ENCODE data around the gene WDFY3. TPM values are rescaled to one million over a fixed set of nuclear protein-coding genes. Genes with fewer than 3 reads are reported as not detected.

WDFY3 gene
- total RNA-seq, 2 experiments from 2014 or later = not detected

- ATAC-seq (no peak), DNase-seq (no peak)
- H3K4me3 Mint-ChIP-seq = no peak overlapping the region
- H3K27me3 Mint-ChIP-seq (ENCODE audit: low read depth) = no peaks in the 10 kb centered on the region
- H3K4me1 Mint-ChIP-seq (ENCODE audit: low read depth) = no peaks in the 10 kb centered on the region
- no peak overlapping the region for H3K27ac Mint-ChIP-seq
- CTCF ChIA-PET = no interaction called here
- POLR2A ChIA-PET = no interaction called here
- H3K36me3 Mint-ChIP-seq (ENCODE audit: low read depth) = no peaks in the 10 kb centered on the region
- H3K9me3 Mint-ChIP-seq (ENCODE audit: insufficient read depth) = no peaks in the 10 kb centered on the region
Observed at GRCh38 chr4:84631573-84631972, 334.9 kb downstream of the WDFY3 start.

- DNase-seq = no peak
- no peak overlapping the region for H3K4me3 Mint-ChIP-seq
- no peaks in the 10 kb centered on the region for H3K36me3 Mint-ChIP-seq (ENCODE audit: low read depth)
- ChIA-PET POLR2A (no interaction called here), CTCF (no interaction called here)
- no peaks in the 10 kb centered on the region for H3K4me1 Mint-ChIP-seq (ENCODE audit: low read depth)
- H3K27ac Mint-ChIP-seq = no peak overlapping the region
- no peak for ATAC-seq
- H3K27me3 Mint-ChIP-seq (ENCODE audit: low read depth) = no peaks in the 10 kb centered on the region
- H3K9me3 Mint-ChIP-seq (ENCODE audit: insufficient read depth) = no peaks in the 10 kb centered on the region
Observed at GRCh38 chr4:84626673-84627072, 339.8 kb downstream of the WDFY3 start.

GRCh38 chr4:84623661-84624060 is 342.8 kb downstream of the WDFY3 start:
- no peak for ATAC-seq
- POLR2A ChIA-PET = no interaction called here
- H3K4me3 Mint-ChIP-seq = no peak overlapping the region
- H3K36me3 Mint-ChIP-seq (ENCODE audit: low read depth) = no peaks in the 10 kb centered on the region
- CTCF ChIA-PET = no interaction called here
- H3K4me1 Mint-ChIP-seq (ENCODE audit: low read depth) = no peaks in the 10 kb centered on the region
- DNase-seq = no peak
- no peaks in the 10 kb centered on the region for H3K9me3 Mint-ChIP-seq (ENCODE audit: insufficient read depth)
- no peaks in the 10 kb centered on the region for H3K27me3 Mint-ChIP-seq (ENCODE audit: low read depth)
- no peak overlapping the region for H3K27ac Mint-ChIP-seq

- no peak overlapping the region for H3K4me3 Mint-ChIP-seq
Observed at GRCh38 chr4:84622959-84623358, 343.5 kb downstream of the WDFY3 start.

More at GRCh38 chr4:84622959-84623358, 343.5 kb downstream of the WDFY3 start:
- H3K4me1 Mint-ChIP-seq (ENCODE audit: low read depth) = no peaks in the 10 kb centered on the region
- no peak for ATAC-seq
- no peak overlapping the region for H3K27ac Mint-ChIP-seq
- no peaks in the 10 kb centered on the region for H3K36me3 Mint-ChIP-seq (ENCODE audit: low read depth)
- no peaks in the 10 kb centered on the region for H3K9me3 Mint-ChIP-seq (ENCODE audit: insufficient read depth)
- no peaks in the 10 kb centered on the region for H3K27me3 Mint-ChIP-seq (ENCODE audit: low read depth)
- DNase-seq = no peak
- POLR2A ChIA-PET = no interaction called here
- CTCF ChIA-PET = no interaction called here

Data from activated CD8-positive, alpha-beta T cell treated with anti-CD3 and anti-CD28 coated beads, Interleukin-2, amount 10 ng/mL, durations not matched to agents 7 days and 5 days (primary cell).